HEK293 (cell line): ENCODE measurements around the gene CHN2.

Experiments used
- CTCF ChIA-PET: fragments of 350-600 bp; formaldehyde crosslinking; extraction: SDS; loops from one replicate; lab custom pipeline; 2021; ENCODE audit warnings: antibody characterized with exemption; lab: Yijun Ruan, JAX
- POLR2A ChIA-PET: fragments of 300-600 bp; formaldehyde crosslinking; extraction: SDS; loops from one replicate; lab custom pipeline; 2020; ENCODE audit warnings: antibody characterized with exemption, inconsistent platforms; lab: Yijun Ruan, JAX
- H3K27ac ChIP-seq: fragments of 200-500 bp; sonication (Bioruptor generic); 2 replicates; pipeline ENCODE4 v1.5.1; 2014; ENCODE audit warnings: low read depth, low read length, control low read depth, inconsistent platforms; ENCODE audit errors: extremely low read depth
- H3K36me3 ChIP-seq, 2 experiments: fragments of 200-500 bp in 1 of 2; sonication (Bioruptor generic) in 1 of 2; 1 replicate in 1 of 2; 2 replicates in 1 of 2; pipeline ENCODE4 v1.5.1; 2014 to 2017; ENCODE audit warnings: inconsistent platforms in 2 of 2, low read length in 2 of 2; ENCODE audit not compliant: control insufficient read depth in 2 of 2, insufficient read depth in 1 of 2
- H3K4me1 ChIP-seq: fragments of 200-500 bp; sonication (Bioruptor generic); 2 replicates; pipeline ENCODE4 v1.5.1; 2014; ENCODE audit warnings: mild to moderate bottlenecking, low read length, inconsistent platforms; ENCODE audit not compliant: control insufficient read depth, insufficient read depth
- H3K4me3 ChIP-seq: 2 replicates; pipeline ENCODE4 v1.5.1; 2011; ENCODE audit warnings: low read depth, mild to moderate bottlenecking, control low read depth, low read length, moderate library complexity
- H3K9me3 ChIP-seq: fragments of 200-500 bp; sonication (Bioruptor generic); 2 replicates; pipeline ENCODE4 v1.5.1; 2014; ENCODE audit warnings: low read depth, low read length, inconsistent platforms; ENCODE audit not compliant: control insufficient read depth, insufficient read depth
- CTCF ChIP-seq: fragments of 450-650 bp; formaldehyde crosslinking; IDR thresholded peaks from 2 replicates; pipeline ENCODE4 v1.5.1; 2016; ENCODE audit warnings: missing biosample characterization, missing genetic modification characterization
- GLI2 ChIP-seq: fragments of 450-650 bp; formaldehyde crosslinking; IDR thresholded peaks from 2 replicates; pipeline ENCODE4; 2017; ENCODE audit warnings: missing biosample characterization, missing genetic modification characterization, low read depth, borderline replicate concordance
- GLIS2 ChIP-seq: fragments of 450-650 bp; formaldehyde crosslinking; IDR thresholded peaks from 2 replicates; pipeline ENCODE4 v1.5.1; 2016; ENCODE audit warnings: missing biosample characterization, missing genetic modification characterization
- KLF1 ChIP-seq: fragments of 450-650 bp; formaldehyde crosslinking; IDR thresholded peaks from 2 replicates; pipeline ENCODE4 v1.5.1; 2016; ENCODE audit warnings: missing biosample characterization, missing genetic modification characterization
- KLF16 ChIP-seq: fragments of 450-650 bp; formaldehyde crosslinking; IDR thresholded peaks from 2 replicates; pipeline ENCODE4 v1.5.1; 2017; ENCODE audit warnings: missing biosample characterization, missing genetic modification characterization
- KLF8 ChIP-seq: fragments of 450-650 bp; formaldehyde crosslinking; IDR thresholded peaks from 2 replicates; pipeline ENCODE4 v1.5.1; 2016; ENCODE audit warnings: missing biosample characterization, missing genetic modification characterization
- MEIS1 ChIP-seq: sonication (generic); formaldehyde crosslinking; IDR thresholded peaks from 2 replicates; pipeline ENCODE4 v1.8.1; 2022; ENCODE audit warnings: missing genetic modification reagents, mild to moderate bottlenecking, borderline replicate concordance
- SCRT2 ChIP-seq: fragments of 450-650 bp; formaldehyde crosslinking; IDR thresholded peaks from 2 replicates; pipeline ENCODE4 v1.5.1; 2016; ENCODE audit warnings: missing biosample characterization, missing genetic modification characterization
- SP2 ChIP-seq: fragments of 450-650 bp; formaldehyde crosslinking; IDR thresholded peaks from 2 replicates; pipeline ENCODE4 v1.5.1; 2016; ENCODE audit warnings: missing biosample characterization, missing genetic modification characterization
- ZBTB20 ChIP-seq: fragments of 450-650 bp; formaldehyde crosslinking; IDR thresholded peaks from 2 replicates; pipeline ENCODE4 v1.5.1; 2016; ENCODE audit warnings: missing biosample characterization, missing genetic modification characterization
- ZIC2 ChIP-seq: fragments of 450-650 bp; formaldehyde crosslinking; IDR thresholded peaks from 2 replicates; pipeline ENCODE4 v1.5.1; 2016; ENCODE audit warnings: missing biosample characterization, missing genetic modification characterization
- ZNF16 ChIP-seq: fragments of 450-650 bp; formaldehyde crosslinking; IDR thresholded peaks from 2 replicates; pipeline ENCODE4 v1.5.1; 2016; ENCODE audit warnings: low read depth, missing biosample characterization, missing genetic modification characterization
- ZNF175 ChIP-seq: fragments of 450-650 bp; formaldehyde crosslinking; IDR thresholded peaks from 2 replicates; pipeline ENCODE4 v1.5.1; 2016; ENCODE audit warnings: missing biosample characterization, missing genetic modification characterization
- ZNF18 ChIP-seq: fragments of 450-650 bp; formaldehyde crosslinking; IDR thresholded peaks from 2 replicates; pipeline ENCODE4 v1.5.1; 2016; ENCODE audit warnings: missing biosample characterization, missing genetic modification characterization
- ZNF214 ChIP-seq: fragments of 450-650 bp; formaldehyde crosslinking; IDR thresholded peaks from 2 replicates; pipeline ENCODE4 v1.5.1; 2017; ENCODE audit warnings: missing biosample characterization, mild to moderate bottlenecking, missing genetic modification characterization, borderline replicate concordance
- ZNF23 ChIP-seq: fragments of 450-650 bp; formaldehyde crosslinking; IDR thresholded peaks from 2 replicates; pipeline ENCODE4 v1.5.1; 2016; ENCODE audit warnings: missing biosample characterization, missing genetic modification characterization, borderline replicate concordance
- ZNF341 ChIP-seq: fragments of 450-650 bp; formaldehyde crosslinking; IDR thresholded peaks from 2 replicates; pipeline ENCODE4; 2016; ENCODE audit warnings: low read depth, missing biosample characterization, missing genetic modification characterization
- ZNF398 ChIP-seq: fragments of 450-650 bp; formaldehyde crosslinking; IDR thresholded peaks from 2 replicates; pipeline ENCODE4 v1.5.1; 2017; ENCODE audit warnings: missing biosample characterization, missing genetic modification characterization
- ZNF423 ChIP-seq: fragments of 450-650 bp; formaldehyde crosslinking; IDR thresholded peaks from 2 replicates; pipeline ENCODE4 v1.5.1; 2016; ENCODE audit warnings: missing biosample characterization, missing genetic modification characterization
- ZNF76 ChIP-seq: fragments of 450-650 bp; formaldehyde crosslinking; IDR thresholded peaks from 2 replicates; pipeline ENCODE4; 2016; ENCODE audit warnings: low read depth, missing biosample characterization, missing genetic modification characterization, borderline replicate concordance
- ZXDB ChIP-seq: fragments of 450-650 bp; formaldehyde crosslinking; IDR thresholded peaks from 2 replicates; pipeline ENCODE4 v1.5.1; 2016; ENCODE audit warnings: missing biosample characterization, missing genetic modification characterization

The CHN2 gene

GRCh38 chr7:29194206-29194593 lies 375 bp upstream of the CHN2 start:
- ChIA-PET POLR2A (no interaction called here), CTCF (interaction anchor here (0.5 to 0.6 kb wide), 2 partner anchors 561 to 1069 kb away, joined by 3 read pairs; no protein-coding TSS in a partner anchor)
- Histone ChIP-seq H3K36me3 (no peaks in the 10 kb centered on the region), H3K27ac (peak overlapping the region; percentile 76; the same call in 1 of the 2 replicates), H3K4me1 (peaks cover 16% of the 10 kb centered on the region), H3K4me3 (peak overlapping the region; percentile 83), H3K9me3 (no peaks in the 10 kb centered on the region)
- TF ChIP-seq KLF16 (tag by site-specific recombination) (0 out of 2 replicates have a peak, but pooled peaks have one; percentile 15), ZNF175 (tag by site-specific recombination) (no peak), ZNF214 (no peak), ZXDB (tag by site-specific recombination) (peak; percentile 16; the same call in 1 of the 2 replicates), GLIS2 (peak; percentile 51; the same call in 1 of the 2 replicates), ZNF423 (peak; percentile 52; the same call in 1 of the 2 replicates), KLF8 (tag by site-specific recombination) (peak; percentile 27; the same call in 1 of the 2 replicates), ZNF16 (tag by site-specific recombination) (no peak), ZNF398 (tag by site-specific recombination) (peak; percentile 94), ZNF18 (no peak), CTCF (tag by site-specific recombination) (no peak), ZBTB20 (peak; percentile 15; the same call in 1 of the 2 replicates), ZIC2 (tag by site-specific recombination) (peak; percentile 33; the same call in 1 of the 2 replicates), GLI2 (tag by site-specific recombination) (no peak), SP2 (tag by site-specific recombination) (peak; percentile 35), KLF1 (tag by site-specific recombination) (no peak), ZNF76 (tag by site-specific recombination) (no peak), MEIS1 (CRISPR knock-in tag) (no peak), ZNF341 (tag by site-specific recombination) (peak; percentile 57; the same call in 1 of the 2 replicates)

- Histone ChIP-seq H3K4me3 (no peak overlapping the region), H3K4me1 (peaks cover 5% of the 10 kb centered on the region; the same call in 1 of the 2 replicates), H3K36me3 (no peaks in the 10 kb centered on the region), H3K9me3 (no peaks in the 10 kb centered on the region), H3K27ac (no peak overlapping the region)
- POLR2A ChIA-PET: no interaction called here
- TF ChIP-seq SCRT2 (peak; percentile 79), ZNF23 (no peak)
- CTCF ChIA-PET: interaction anchor here (0.8 to 1.4 kb wide), 3 partner anchors 141 to 1990 kb away, joined by 3 to 10 read pairs (median 4); no protein-coding TSS in a partner anchor
Measured at GRCh38 chr7:29196191-29196590, 1.6 kb downstream of the CHN2 start.
